Measurements from ENCODE around the gene TSPAN10.

The TSPAN10 gene

GRCh38 chr17:81660441-81660840, 23.4 kb downstream of the TSPAN10 start:
- no peaks in the 10 kb centered on the region for H3K27me3 ChIP-seq
- H3K36me3 ChIP-seq = peaks cover 9% of the 10 kb centered on the region
- no peak for DNase-seq
- no peaks in the 10 kb centered on the region for H3K4me1 ChIP-seq
- TF ChIP-seq CTCF (IDR thresholded peaks at IDR 0.05; ENCODE audit: low read depth, low read length) = no peak
- H3K4me3 ChIP-seq (ENCODE audit: low read depth, low read length) = no peak overlapping the region
- H3K9me3 ChIP-seq = no peaks in the 10 kb centered on the region

- TF ChIP-seq CTCF (IDR thresholded peaks at IDR 0.05; ENCODE audit: low read depth, low read length) = no peak
- Histone ChIP-seq H3K9me3 (no peaks in the 10 kb centered on the region), H3K4me3 (ENCODE audit: low read depth, low read length) (no peak overlapping the region), H3K27me3 (no peaks in the 10 kb centered on the region), H3K36me3 (peaks cover 10% of the 10 kb centered on the region), H3K4me1 (no peaks in the 10 kb centered on the region)
- DNase-seq = no peak
These were observed 25.0 kb downstream of the TSPAN10 start for GRCh38 chr17:81662002-81662401.

- H3K27me3 ChIP-seq = no peaks in the 10 kb centered on the region
- no peak overlapping the region for H3K4me3 ChIP-seq (ENCODE audit: low read depth, low read length)
- no peak for TF ChIP-seq CTCF (IDR thresholded peaks at IDR 0.05; ENCODE audit: low read depth, low read length)
- H3K36me3 ChIP-seq = peaks cover 18% of the 10 kb centered on the region
- H3K9me3 ChIP-seq = no peaks in the 10 kb centered on the region
- no peak for DNase-seq
- H3K4me1 ChIP-seq = no peaks in the 10 kb centered on the region
These were observed 27.1 kb downstream of the TSPAN10 start for GRCh38 chr17:81664051-81664470.

GRCh38 chr17:81665205-81666091, 28.5 kb downstream of the TSPAN10 start:
- H3K9me3 ChIP-seq = no peaks in the 10 kb centered on the region
- no peak for TF ChIP-seq CTCF (IDR thresholded peaks at IDR 0.05; ENCODE audit: low read depth, low read length)
- no peak for DNase-seq
- H3K36me3 ChIP-seq = peaks cover 31% of the 10 kb centered on the region
- H3K4me3 ChIP-seq (ENCODE audit: low read depth, low read length) = peak overlapping the region; percentile 78
- H3K27me3 ChIP-seq = no peaks in the 10 kb centered on the region
- no peaks in the 10 kb centered on the region for H3K4me1 ChIP-seq

GRCh38 chr17:81666092-81666341, 29.0 kb downstream of the TSPAN10 start:
- Histone ChIP-seq H3K27me3 (no peaks in the 10 kb centered on the region), H3K4me1 (no peaks in the 10 kb centered on the region), H3K4me3 (ENCODE audit: low read depth, low read length) (peak overlapping the region; percentile 78), H3K36me3 (peaks cover 34% of the 10 kb centered on the region), H3K9me3 (no peaks in the 10 kb centered on the region)
- DNase-seq = no peak
- no peak for TF ChIP-seq CTCF (IDR thresholded peaks at IDR 0.05; ENCODE audit: low read depth, low read length)

- peak; percentile 98 for DNase-seq
- Histone ChIP-seq H3K36me3 (peaks cover 39% of the 10 kb centered on the region), H3K4me3 (ENCODE audit: low read depth, low read length) (peak within 1 kb of the TSS; percentile 78)
These were observed 29.6 kb downstream of the TSPAN10 start, which contains the start of the genes CCDC137 and OXLD1 for GRCh38 chr17:81666342-81667191. Gene CCDC137 (plus strand): TSS chr17:81666737. CDS start chr17:81666767, 30 bp downstream. Gene OXLD1 (minus strand): TSS chr17:81666605. CDS start chr17:81666577, 28 bp downstream.

More at GRCh38 chr17:81666342-81667191, 29.6 kb downstream of the TSPAN10 start, which contains the start of the genes CCDC137 and OXLD1:
- no peaks in the 10 kb centered on the region for H3K9me3 ChIP-seq
- no peaks in the 10 kb centered on the region for H3K27me3 ChIP-seq
- TF ChIP-seq CTCF (IDR thresholded peaks at IDR 0.05; ENCODE audit: low read depth, low read length) = no peak
- no peaks in the 10 kb centered on the region for H3K4me1 ChIP-seq
